DLD1 (cell line): ENCODE results near the gene IGF2R.
"Not testable (repeated sequence)": the region's sequence is repeated elsewhere in the genome, so short reads cannot be mapped to it uniquely, and the experiment has no call there.

Source experiments
- in situ Hi-C: cut with HindIII; loops from 2 replicates; pipeline ENCODE4 v1.10.0; 2017; ENCODE audit warnings: low sequenced_read_pairs

IGF2R gene

DNA sequence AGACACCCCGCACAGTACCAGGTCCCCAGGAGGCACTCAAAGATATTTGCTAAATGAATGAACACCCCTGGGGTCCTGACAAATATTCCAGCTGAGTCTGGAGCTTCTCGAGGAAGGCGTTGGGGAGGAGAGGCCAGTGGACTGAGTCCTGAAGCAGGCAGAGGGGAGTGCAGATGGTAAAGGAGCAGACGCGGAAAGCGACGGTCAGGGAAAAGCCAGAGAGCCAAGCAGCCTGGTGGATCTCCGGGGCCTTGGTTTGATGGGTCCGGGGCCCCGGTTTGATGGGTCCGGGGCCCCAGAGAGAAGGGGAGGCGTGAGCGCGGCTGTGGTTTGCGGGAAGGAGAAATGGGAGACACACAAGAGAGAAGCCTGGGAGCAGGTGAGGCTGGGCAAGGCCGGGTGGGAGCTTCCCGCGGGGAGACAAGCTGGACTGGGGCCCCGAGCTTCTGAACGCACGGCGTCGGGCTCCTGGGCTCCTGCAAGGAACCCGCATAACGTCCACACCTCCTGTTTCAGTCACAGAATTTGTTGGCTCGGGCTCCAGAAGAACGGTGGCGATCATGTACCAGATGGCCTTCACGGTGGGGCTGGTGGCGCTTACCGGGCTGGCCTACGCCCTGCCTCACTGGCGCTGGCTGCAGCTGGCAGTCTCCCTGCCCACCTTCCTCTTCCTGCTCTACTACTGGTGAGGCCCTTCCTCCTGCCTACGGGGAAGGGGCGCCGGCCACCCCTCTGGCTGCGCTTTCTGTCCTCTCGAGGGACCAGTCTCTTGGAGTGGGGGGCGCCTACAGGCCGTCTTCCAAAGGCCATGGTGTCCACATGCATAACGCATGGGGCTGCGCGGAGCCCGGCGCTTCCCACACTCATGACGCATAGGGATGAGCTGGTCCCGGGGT is 164.8 kb downstream of the IGF2R start:
- in situ Hi-C loops = no loop called here

DNA sequence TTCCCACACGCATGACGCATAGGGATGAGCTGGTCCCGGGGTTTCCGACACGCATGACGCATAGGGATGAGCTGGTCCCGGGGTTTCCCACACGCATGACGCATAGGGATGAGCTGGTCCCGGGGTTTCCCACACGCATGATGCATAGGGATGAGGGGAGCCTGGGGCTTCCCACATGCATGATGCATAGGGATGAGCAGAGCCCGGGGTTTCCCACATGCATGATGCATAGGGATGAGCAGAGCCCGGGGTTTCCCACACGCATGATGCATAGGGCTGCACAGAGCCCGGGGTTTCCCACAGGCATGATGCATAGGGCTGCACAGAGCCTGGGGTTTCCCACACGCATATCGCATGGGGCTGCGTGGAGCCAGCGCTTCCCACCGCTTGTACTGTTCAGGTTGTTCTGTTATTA is 165.5 kb downstream of the IGF2R start:
- in situ Hi-C loops = not testable (repeated sequence)

- in situ Hi-C loops = no loop called here
Measured at GRCh38 chr6:160134779-160135547, 166.1 kb downstream of the IGF2R start.

- in situ Hi-C loops = no loop called here
Measured at GRCh38 chr6:160135907-160136655, 167.2 kb downstream of the IGF2R start.

DNA sequence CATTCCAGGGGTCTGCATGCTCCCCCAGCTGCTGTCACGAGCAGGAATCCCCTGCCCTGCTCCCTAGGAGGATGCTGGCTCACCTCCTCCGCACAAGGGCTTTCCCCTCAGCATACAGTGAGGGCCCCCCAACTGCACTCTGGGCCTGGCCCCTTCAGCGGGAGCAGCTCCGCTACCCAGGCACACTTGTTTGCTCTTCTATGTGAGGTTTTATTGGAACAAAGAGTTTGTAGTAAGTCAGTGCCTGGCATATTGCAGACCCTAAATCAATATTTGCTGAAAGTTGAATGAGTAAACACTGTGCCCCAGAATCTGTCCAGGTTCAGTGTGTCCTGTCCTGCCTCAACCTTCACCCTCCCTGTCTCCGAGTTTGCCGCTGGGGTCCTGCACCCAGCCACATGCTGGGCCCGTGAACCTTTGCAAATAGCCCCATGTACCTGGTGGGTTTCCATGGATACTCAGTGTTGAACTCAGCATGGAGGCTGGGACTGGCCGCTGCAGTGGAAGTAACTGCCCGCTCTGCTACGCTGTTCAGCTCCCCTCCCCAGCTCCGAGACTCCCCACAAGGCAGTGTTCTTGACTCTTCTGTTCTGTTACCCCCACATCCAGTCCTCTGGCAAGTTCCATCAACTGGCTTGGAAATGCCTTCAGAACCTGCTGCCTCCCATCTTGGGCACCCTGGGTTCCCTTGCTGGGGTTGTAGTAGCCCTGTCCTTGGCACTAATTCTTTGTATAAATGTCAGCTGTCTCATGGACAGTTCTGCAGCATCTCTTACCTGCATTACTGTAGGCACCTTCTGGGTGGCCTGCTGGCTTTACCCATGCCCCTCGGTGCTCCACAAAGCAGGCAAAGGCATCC is 168.5 kb downstream of the IGF2R start:
- in situ Hi-C loops = no loop called here

GRCh38 chr6:160137989-160138835 is 169.3 kb downstream of the IGF2R start:
- in situ Hi-C loops = no loop called here

GRCh38 chr6:160138839-160139419 is 170.0 kb downstream of the IGF2R start:
- in situ Hi-C loops = no loop called here

- in situ Hi-C loops = no loop called here
Measured at GRCh38 chr6:160139420-160139851, 170.6 kb downstream of the IGF2R start.

- in situ Hi-C loops = not testable (repeated sequence)
Measured at GRCh38 chr6:160140493-160140892, 171.6 kb downstream of the IGF2R start.

DNA sequence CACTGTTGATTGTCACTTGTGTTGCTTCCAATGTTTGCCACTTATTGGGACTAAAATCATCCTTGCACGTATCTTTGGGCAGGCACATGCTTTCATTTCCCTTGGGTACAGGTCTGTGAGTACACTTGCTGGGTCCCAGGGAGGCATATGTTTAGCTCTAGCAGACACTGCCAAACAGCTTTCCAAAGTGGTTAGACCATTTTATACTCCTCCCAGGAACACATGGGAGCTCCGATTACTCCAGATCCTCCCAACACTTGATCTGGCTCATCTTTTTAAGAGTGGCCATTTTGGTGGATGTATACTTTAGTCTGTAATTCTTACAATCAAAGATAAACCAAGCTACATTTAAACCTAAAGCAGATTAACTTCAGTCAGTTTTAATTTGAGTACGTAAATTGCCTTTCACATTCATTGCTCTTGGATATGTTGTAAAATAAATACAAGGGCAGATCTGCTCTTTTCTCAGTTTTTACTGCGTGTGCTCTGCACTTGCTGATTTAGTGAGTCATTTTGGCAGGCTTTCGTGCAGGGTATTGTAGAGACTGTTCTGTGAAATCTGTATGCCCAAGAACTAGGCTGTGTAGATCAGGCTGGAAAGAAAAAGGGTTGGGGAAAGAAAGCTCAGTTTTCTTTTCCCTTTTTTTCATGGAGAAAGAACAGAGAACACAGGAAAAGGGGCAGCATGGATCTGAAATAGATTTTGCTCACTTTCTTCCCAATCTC is 172.3 kb downstream of the IGF2R start:
- in situ Hi-C loops = no loop called here

GRCh38 chr6:160142115-160142715 is 173.3 kb downstream of the IGF2R start:
- in situ Hi-C loops = no loop called here

- in situ Hi-C loops = no loop called here
Measured at GRCh38 chr6:160146454-160147145, 177.7 kb downstream of the IGF2R start.

- in situ Hi-C loops = no loop called here
Measured at GRCh38 chr6:160147146-160147536, 178.3 kb downstream of the IGF2R start.

DNA sequence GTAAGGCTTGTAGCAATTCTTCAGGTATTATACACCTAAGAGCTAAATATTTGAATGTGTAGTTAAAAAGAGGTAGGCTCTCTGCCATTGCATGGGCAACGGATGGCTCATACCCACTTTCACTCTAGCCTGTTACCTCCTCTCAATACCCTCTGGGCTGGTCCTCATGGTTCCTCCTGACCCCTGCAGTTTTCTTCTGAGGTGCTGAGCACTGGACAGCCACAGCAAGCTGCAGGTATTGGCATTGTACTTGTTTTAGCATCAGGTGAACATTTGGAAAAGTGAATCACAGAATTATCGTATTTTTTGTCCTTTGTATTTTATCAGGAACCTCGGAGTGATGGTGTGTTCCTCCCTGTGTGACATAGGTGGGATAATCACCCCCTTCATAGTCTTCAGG is 185.6 kb downstream of the IGF2R start:
- in situ Hi-C loops = no loop called here

GRCh38 chr6:160156842-160157241 is 188.0 kb downstream of the IGF2R start:
- in situ Hi-C loops = no loop called here

GRCh38 chr6:160160450-160160849 is 191.6 kb downstream of the IGF2R start:
- in situ Hi-C loops = no loop called here
